Islet of Langerhans (tissue), 1 donor: Measurements from ENCODE around the gene NPPC.

Experiments
- FAIRE-seq: peaks from one replicate; lab custom pipeline; 2011; peaks lifted over from hg19 to GRCh38; lab: Jason Lieb, UNC

NPPC gene

DNA sequence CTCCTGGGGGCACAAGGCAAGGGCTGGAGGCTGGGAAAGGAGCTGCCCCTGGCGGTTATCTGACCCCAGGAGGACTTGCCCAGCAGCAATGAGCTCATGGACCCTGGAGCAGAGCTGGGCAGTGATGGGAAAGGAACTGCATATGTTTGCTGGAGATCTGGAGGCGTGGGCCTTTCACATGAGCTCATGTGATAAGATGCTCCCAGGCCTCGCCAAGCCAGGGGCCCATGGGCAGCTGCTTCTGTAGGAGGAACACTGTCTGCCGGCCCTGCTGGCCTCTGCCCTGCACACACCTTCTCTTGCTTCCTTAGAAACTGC, 9.0 kb upstream of the NPPC start:
- no peak for FAIRE-seq

- FAIRE-seq: no peak
Observed at GRCh38 chr2:231934441-231935206, 8.4 kb upstream of the NPPC start.

DNA sequence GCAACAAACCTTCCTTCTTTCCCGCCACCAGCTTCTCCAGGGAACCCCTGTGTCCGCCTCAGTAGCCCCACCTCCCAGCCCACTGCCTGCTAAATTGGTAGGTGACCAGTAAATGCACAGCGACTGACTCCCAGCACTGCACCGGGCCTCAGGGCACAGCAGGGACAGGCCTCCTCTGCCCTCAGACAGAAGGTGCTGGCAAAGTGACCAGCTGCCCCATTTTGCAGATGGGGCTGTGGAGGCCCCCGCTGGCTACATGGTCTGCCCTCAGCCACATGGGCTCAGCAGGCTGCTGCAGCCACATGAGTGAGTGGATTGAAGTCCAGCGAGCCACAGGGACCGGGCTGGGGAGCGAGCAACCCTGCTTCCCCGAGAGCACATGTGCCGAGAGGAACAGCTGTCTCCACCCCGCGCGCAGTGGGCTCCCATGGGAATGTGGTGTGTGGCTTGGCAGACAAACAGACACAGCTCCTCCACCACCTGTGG, 7.8 kb upstream of the NPPC start:
- no peak for FAIRE-seq

DNA sequence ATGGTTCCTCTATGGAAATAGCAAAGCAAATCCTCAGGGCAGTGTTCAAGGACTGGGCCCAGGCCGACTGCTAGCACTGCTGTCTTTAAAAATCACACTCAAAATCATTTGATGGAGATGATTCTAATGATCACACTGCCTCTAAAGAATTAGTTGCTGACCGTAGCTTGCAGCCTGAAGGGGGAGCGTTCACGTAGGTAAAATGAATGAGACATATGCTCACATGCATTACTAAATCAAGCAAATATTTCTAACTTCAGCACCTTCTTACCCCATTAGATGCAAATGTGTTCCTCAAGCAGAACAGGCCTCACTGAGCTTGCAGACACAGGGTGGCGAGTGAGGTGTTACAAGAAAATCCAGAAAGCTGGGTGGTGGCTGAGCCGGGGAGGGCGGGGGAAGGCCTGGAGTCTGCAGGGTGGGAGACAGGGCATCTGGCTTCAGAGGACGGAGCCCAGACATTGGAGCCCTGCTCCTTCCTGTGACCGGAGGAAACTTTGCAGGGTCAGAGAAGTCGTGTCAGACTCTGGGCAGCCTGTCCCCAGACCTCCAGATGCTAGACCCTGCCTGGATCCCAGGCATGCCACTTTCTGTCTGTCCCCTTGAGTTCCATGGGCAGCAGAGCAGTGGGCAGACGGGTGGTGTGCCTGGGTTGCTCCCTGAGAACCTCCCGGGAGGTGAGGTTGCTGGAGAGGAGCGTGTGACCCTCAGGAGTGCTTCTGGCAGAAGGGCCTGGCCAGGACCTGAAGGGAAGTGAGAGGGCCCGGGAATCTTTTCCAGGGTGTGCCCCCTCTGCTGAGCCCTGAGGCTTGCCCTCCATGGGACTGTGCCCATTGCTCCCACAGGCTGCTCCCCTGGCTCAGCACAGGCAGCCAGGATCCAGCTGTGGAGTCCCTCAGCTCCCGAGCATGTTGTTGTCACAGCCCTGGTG, 7.1 kb upstream of the NPPC start:
- no peak for FAIRE-seq

GRCh38 chr2:231932711-231932970, 6.4 kb upstream of the NPPC start:
- no peak for FAIRE-seq

GRCh38 chr2:231931481-231931915, 5.3 kb upstream of the NPPC start:
- FAIRE-seq: no peak

- no peak for FAIRE-seq
Observed at GRCh38 chr2:231930593-231931281, 4.5 kb upstream of the NPPC start.

GRCh38 chr2:231929961-231930592, 3.9 kb upstream of the NPPC start:
- FAIRE-seq: no peak

DNA sequence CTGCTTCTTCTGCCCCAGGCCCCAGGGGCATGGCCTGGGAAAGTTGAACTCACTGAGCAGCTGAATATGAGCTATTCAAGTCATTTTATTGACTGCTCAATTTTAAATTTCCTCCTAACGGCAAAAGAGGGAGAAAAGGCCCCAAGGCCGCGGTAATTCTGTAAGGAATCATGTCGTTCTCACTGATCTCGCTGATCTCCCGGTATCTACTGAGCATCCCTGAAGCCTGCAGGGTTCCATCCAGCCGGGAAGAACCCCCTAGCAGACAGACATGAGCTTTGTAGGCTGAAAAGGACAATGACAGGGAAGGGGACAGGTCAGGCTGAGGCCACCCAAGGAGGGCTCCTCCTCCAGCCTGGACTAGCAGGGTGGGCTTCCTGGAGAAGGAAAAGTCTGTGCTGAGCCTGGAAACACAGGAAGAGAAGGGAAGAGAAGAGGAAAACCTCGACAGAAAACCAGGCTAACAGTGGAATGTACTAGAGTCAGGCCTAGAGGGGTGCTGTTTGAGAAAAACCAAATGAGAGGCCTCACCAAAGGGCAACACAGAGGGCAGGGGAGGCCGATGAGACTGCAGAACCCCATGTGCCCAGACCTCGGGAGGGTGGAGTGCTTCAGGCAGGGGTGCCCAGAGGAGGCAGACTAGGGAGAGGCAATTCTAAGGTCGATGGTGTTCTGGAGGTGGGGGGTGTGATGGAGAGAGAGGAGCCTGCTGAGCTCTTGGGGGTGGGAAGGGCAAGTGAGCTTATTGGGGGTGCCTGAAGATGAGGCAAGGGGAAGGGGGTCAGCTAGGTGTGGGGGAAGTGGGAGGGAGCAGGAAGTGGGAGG, 2.9 kb upstream of the NPPC start:
- no peak for FAIRE-seq

GRCh38 chr2:231928481-231928880, 2.3 kb upstream of the NPPC start:
- FAIRE-seq: no peak

DNA sequence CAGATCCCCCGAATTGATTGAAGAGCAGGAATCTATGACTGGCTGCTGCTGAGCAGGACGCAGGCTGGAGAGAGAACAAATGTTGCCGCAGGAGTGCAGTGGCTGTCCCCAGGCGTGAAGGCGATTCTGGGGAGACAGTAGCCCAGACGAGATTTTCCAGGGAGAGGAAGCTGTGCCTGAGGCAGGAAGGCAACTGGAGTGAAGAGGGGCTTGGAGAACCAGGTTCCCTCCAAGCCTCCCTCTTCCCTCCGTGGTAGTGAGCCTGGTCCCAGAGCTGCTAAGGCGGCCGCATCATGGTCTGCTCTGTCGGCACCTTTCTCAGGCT, 1.3 kb upstream of the NPPC start:
- no peak for FAIRE-seq

DNA sequence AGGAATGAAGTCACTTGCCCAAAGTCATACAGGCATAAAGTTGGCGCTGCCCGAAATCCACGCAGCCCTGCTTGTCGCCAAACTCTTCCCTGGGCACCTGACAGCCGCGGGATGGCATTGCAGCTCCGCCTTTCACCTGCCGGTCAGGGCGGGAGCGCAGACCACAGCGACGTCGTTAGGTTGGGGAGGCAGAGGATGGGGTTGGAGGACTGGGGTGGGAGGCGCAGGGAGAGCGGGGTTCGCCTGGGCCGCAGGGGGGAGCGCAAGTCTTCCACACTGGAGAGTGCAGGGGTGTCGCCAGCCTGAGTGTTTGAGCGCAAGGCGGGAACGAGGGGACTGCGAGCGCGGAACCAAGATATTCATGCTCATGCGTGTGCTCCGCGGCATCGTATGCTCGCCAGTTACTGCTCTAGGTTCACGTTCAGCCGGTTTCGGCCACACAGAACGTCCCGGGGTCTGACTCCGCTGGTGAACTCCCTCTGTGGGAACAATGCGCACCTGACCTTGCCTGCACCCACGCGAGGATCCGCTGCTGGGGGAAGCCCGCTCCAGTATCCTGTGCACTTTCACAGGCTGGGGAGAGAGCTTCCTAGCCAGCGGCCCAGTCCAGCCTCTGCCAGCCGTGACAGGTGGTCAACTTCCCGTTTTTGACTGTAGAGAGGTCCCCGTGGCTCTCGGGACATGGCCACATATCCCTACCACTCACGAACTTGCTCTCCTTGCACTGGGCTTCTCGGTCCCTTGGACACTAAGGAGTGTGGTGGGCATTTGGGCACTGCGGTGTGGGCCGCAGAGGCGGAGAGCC, 767 bp upstream of the NPPC start:
- no peak for FAIRE-seq

DNA sequence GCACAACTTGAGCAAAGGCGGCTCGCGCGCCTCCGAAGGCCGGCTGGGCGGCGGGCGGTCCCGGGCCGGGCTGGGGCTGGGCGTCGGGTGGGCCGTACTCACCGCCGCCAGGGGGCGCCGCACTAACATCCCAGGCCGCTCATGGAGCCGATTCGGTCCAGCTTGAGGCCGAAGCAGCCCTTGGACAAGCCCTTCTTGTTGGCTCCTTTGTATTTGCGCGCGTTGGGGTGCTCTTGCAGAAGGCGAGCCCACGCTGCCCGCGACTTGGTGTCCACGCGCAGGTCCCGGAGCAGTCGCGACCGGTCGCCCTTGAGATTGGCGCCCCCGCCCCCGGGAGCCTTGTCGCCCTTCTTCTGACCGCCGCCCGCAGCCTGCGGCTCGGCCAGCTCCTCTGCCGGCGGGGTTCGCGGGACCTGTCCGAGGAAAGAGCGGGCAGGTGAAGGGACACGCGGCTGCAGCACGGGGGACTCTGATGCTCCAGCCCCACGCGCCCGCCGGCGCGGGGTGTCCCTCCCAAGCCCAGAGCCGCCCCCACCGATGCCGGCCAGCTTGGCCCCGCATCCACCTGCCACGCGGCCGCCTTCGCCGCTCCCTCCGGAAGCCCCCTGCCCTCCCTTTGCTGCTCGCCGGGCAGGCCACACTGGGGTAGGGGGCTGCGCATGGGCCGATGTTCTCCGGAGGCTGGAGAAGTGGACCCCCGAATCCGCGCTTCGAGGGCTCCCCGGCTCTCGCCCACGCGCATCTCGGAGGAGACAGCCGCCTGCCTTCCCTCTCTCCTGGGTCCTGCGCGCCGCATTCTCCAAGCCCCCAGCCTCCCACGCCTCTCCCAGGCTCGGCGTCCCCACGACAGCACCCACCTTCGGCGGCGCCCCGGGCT, 655 bp downstream of the NPPC start:
- FAIRE-seq: no peak

DNA sequence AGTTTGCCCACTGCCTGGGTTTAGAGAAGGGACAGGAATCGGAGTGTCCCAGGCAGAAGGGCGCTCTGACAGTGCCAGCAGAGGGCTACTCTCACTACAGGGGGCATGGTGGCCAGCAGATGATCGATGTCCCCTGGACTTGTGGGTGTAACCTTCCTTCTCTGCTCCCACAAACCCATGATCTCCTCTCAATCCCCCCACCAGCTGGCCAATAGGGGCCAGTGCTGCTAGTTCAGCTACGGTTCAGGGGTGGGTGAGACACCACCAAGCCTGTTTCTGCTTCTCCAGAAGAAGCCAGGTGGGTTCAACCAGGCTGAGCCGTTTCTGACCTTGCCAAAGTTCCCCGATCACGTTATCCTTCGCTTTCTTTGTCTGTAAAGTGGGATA, 1.3 kb downstream of the NPPC start:
- no peak for FAIRE-seq

DNA sequence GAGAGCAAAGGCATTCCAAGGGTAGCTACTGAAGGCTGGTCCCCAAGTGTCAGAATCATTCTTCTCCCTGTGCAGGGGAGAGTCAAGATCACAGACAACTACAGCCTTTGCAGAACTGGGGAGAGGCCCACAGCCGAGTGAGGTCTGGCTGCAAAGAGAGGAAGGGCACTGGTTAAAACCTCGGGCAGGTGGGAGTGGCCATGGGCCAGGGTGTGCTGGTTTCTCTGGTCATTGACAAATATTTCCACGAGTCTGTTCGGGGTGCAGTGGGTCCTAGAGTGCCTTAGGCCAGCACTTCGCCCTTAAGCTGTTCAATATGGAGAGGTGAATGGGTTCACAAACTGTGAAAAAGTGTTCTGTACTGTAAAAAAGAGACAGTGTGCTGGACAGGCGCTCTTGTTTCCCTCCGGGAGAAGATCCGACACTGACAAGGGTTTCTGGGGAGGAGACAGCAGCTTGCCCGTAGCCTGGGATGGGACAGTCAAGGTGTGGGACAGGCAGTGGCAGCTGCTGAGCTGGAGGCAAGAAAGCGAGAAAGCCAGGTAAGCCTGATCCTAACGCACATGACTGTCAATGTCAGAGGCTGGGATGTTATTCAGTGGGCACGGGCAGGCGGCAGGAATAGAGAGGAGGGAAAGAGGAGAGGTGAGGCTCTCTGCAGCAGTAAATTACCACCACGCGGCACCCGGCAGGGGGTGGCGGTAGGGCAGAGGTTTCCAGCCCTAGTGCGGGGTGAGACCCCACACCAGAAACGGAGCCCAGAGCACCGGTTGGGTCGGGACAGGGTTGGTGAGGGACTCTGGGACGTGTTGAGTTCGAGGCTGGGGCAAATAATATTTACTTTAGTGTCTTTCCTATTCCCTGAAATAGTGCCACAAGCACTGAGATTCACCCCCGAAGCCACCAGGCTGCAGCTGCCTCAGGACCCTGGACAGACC, 2.0 kb downstream of the NPPC start:
- FAIRE-seq: no peak

DNA sequence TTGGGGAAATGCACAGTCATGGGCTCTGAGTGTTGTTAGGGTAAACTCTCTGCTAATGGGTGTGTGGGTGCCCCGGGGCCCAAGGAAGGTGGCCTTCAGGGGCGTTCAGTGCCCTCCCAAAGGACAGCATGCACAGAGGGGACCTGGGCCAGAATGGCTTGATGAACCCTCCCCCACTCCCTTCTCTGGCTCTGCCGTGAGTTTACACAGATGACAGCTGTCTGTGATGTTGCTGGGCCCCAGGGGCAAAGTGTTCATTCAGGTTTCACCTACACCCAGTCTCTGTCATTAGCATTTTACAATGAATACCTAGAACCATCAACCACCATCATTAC, 3.2 kb downstream of the NPPC start:
- no peak for FAIRE-seq

- no peak for FAIRE-seq
Observed at GRCh38 chr2:231922311-231923009, 3.7 kb downstream of the NPPC start.

GRCh38 chr2:231920795-231921194, 5.4 kb downstream of the NPPC start:
- FAIRE-seq: no peak
